ENCODE measurements around the gene GPR132. TPM values are rescaled to one million over a fixed set of nuclear protein-coding genes. Genes with fewer than 3 reads are reported as not detected.

GPR132 gene
- total and polyA plus RNA-seq, 2 of the 8 experiments (the other 6 are each of a cell fraction or from before 2014, with no cell fraction given): 0.11 TPM; not detected in 1

- H3K9me3 ChIP-seq (ENCODE audit: insufficient read depth in 2 of 2, low read depth in 1 of 2, low read length in 1 of 2): no peaks in the 10 kb centered on the region
- no peak for FAIRE-seq
- DNase-seq (ENCODE audit: low read depth in 1 of 2, low spot score in 2 of 2): no peak
- TF ChIP-seq HDAC2 (IDR thresholded peaks at IDR 0.05; ENCODE audit: borderline replicate concordance in 1 of 2, low read depth in 2 of 2, low read length in 2 of 2): no peak
- no peak for TF ChIP-seq TBP (IDR thresholded peaks at IDR 0.05; ENCODE audit: low read depth, low read length)
- TF ChIP-seq SIX5 (IDR thresholded peaks at IDR 0.05; ENCODE audit: low read depth, low read length): no peak
- TF ChIP-seq PHF8 (conservative IDR thresholded peaks at IDR 0.05; ENCODE audit: low read depth, low read length): no peak
- no peak for TF ChIP-seq JUN (IDR thresholded peaks at IDR 0.05; ENCODE audit: low read depth, low read length)
- TF ChIP-seq RXRA (IDR thresholded peaks at IDR 0.05; ENCODE audit: insufficient read depth, low read depth, low read length): no peak
- TF ChIP-seq ATF2 (IDR thresholded peaks at IDR 0.05; ENCODE audit: low read length): no peak
- TF ChIP-seq MAX (IDR thresholded peaks at IDR 0.05): no peak
- TF ChIP-seq MAFK (IDR thresholded peaks at IDR 0.05; ENCODE audit: low read depth, low read length): no peak
Measured at GRCh38 chr14:105069871-105070759, 4.9 kb upstream of the GPR132 start.

More at GRCh38 chr14:105069871-105070759, 4.9 kb upstream of the GPR132 start:
- Histone ChIP-seq H2BK5ac (ENCODE audit: low read depth, low read length) (peak overlapping the region; percentile 52; the same call in 1 of the 2 replicates), H3K27me3 (replicated peaks in 1 of 4; ENCODE audit: control insufficient read depth in 3 of 4, extremely low read depth in 1 of 4, insufficient read depth in 3 of 4, low read length in 3 of 4) (no peaks in the 10 kb centered on the region), H3K4me3 (ENCODE audit: extremely low read depth in 1 of 4, insufficient read depth in 2 of 4, low read depth in 3 of 4, low read length in 4 of 4) (no peak overlapping the region), H4K91ac (replicated peaks; ENCODE audit: insufficient read length, low read length) (peak overlapping the region; percentile 26), H4K5ac (ENCODE audit: insufficient read length, low read depth, low read length) (no peak overlapping the region), H3K18ac (ENCODE audit: extremely low read depth, low read length) (no peak overlapping the region; the same call in 1 of the 2 replicates), H2BK12ac (ENCODE audit: low read depth, low read length) (no peak overlapping the region), H3K36me3 (ENCODE audit: control insufficient read depth in 2 of 4, insufficient read depth in 4 of 4, low read length in 3 of 4) (no peaks in the 10 kb centered on the region), H3K4ac (replicated peaks; ENCODE audit: insufficient read length, low read depth, low read length) (no peak overlapping the region), H3K9ac (replicated peaks in 1 of 4; ENCODE audit: extremely low read depth in 1 of 4, low read depth in 3 of 4, low read length in 3 of 4) (no peak overlapping the region), H3K4me1 (replicated peaks in 1 of 4; ENCODE audit: control insufficient read depth in 3 of 4, insufficient read depth in 4 of 4, low read length in 3 of 4) (peaks cover 0 to 8% (median 2%) of the 10 kb centered on the region in 4 experiments; a peak in 6 of 7 replicates), H2BK15ac (ENCODE audit: low read length) (0 out of 2 replicates have a peak overlapping the region, but pooled peaks have one; percentile 81), H4K20me1 (replicated peaks in 1 of 2; ENCODE audit: control insufficient read depth in 1 of 2, insufficient read depth in 2 of 2, low read length in 2 of 2) (no peaks in the 10 kb centered on the region), H3K27ac (ENCODE audit: low read depth, low read length) (no peak overlapping the region), H3K23me2 (ENCODE audit: low read depth, low read length) (no peaks in the 10 kb centered on the region), H2BK120ac (replicated peaks; ENCODE audit: low read depth, low read length) (no peak overlapping the region), H3K56ac (replicated peaks; ENCODE audit: insufficient read length, low read depth, low read length) (no peak overlapping the region), H2AK5ac (ENCODE audit: low read depth, low read length) (no peak overlapping the region), H4K8ac (ENCODE audit: extremely low read depth, insufficient read depth, low read length) (peak overlapping the region; percentile 46), H3K79me1 (ENCODE audit: low read depth, low read length) (no peaks in the 10 kb centered on the region), H3K4me2 (ENCODE audit: insufficient read depth in 1 of 2, low read depth in 2 of 2, low read length in 2 of 2) (no peak overlapping the region), H3K79me2 (ENCODE audit: control insufficient read depth in 1 of 2, insufficient read depth in 2 of 2, low read length in 2 of 2) (no peaks in the 10 kb centered on the region), H3K23ac (ENCODE audit: insufficient read length) (no peak overlapping the region), H2AFZ (ENCODE audit: low read length) (no peak overlapping the region), H3K14ac (ENCODE audit: insufficient read length) (no peak overlapping the region), H2BK20ac (ENCODE audit: low read length) (no peak overlapping the region)
- WGBS, 2 experiments (ENCODE audit: extremely low coverage in 1 of 2, insufficient coverage in 1 of 2, insufficient read length in 1 of 2, insufficient replicate concordance in 2 of 2, low coverage in 1 of 2, low lambda C conversion rate in 2 of 2, missing lambda C conversion rate in 1 of 2): 90% methylated on average over 16 of the region's 20 CpGs; no CpG with 5 or more reads in 1 of the 2 experiments
- POLR2A ChIA-PET (ENCODE audit: partially characterized antibody): interaction anchor here (0.6 to 1.0 kb wide), 2 partner anchors 11 to 17 kb away, joined by 3 read pairs; no protein-coding TSS in a partner anchor
- CTCF ChIA-PET (ENCODE audit: partially characterized antibody): interaction anchor here (1.1 to 2.3 kb wide), 3 partner anchors 17 to 95 kb away, joined by 3 to 11 read pairs (median 4); no protein-coding TSS in a partner anchor

Measured in H1 (cell line).